Measurements from ENCODE around the gene LSM6. TPM values are rescaled to one million over a fixed set of nuclear protein-coding genes. Genes with fewer than 3 reads are reported as not detected.
A peak's percentile ranks its signal among the peaks of the same experiment; 100 is the strongest.

The LSM6 gene
- polyA plus RNA-seq (2012; rRNA removed) = 17.6 and 32.5 TPM in 2 replicates
- 38.6 and 62.8 TPM in 2 replicates for polyA plus RNA-seq (2012; cell fraction: cytosol; rRNA removed)
- polyA plus RNA-seq (2012; cell fraction: nucleus; rRNA removed) = 8.2 and 10.1 TPM in 2 replicates

- Histone ChIP-seq H3K9me3 (no peaks in the 10 kb centered on the region), H3K27ac (ENCODE audit: low read depth in 2 of 2, low read length in 1 of 2) (peak within 1 kb of the TSS; percentile 81 to 87), H3K9me2 (no peaks in the 10 kb centered on the region), H3F3A (replicated peaks; ENCODE audit: insufficient read depth) (no peaks in the 10 kb centered on the region), H3K4me3 (ENCODE audit: low read depth in 2 of 2, low read length in 1 of 2) (peak within 1 kb of the TSS; percentile 90 to 96), H2AFZ (ENCODE audit: low read depth) (peak within 1 kb of the TSS; percentile 84), H3K4me1 (ENCODE audit: control insufficient read depth in 1 of 2, insufficient read depth in 2 of 2, low read depth in 1 of 2, low read length in 1 of 2) (peaks cover 0 to 11% of the 10 kb centered on the region in 2 experiments; a peak in 2 of 4 replicates), H3K9ac (peak within 1 kb of the TSS; percentile 98), H3K4me2 (peak within 1 kb of the TSS; percentile 77), H3K36me3 (replicated peaks in 1 of 2; ENCODE audit: control insufficient read depth in 1 of 2, insufficient read depth in 2 of 2, low read length in 1 of 2) (peaks cover 0 to 5% of the 10 kb centered on the region in 2 experiments), H4K20me1 (ENCODE audit: insufficient read depth) (peaks cover 13% of the 10 kb centered on the region; the same call in 1 of the 2 replicates), H3K79me2 (ENCODE audit: insufficient read depth) (peaks cover 51% of the 10 kb centered on the region), H3K27me3 (ENCODE audit: insufficient read depth) (no peaks in the 10 kb centered on the region)
- POLR2A ChIA-PET = no interaction called here
- peak; percentile 87 for DNase-seq
- 3% methylated on average over 37 of the region's 75 CpGs for WGBS (ENCODE audit: low lambda C conversion rate)
- CTCF ChIA-PET = no interaction called here
- TF ChIP-seq TCF12 (IDR thresholded peaks at IDR 0.05) (peak; percentile 20; the same call in 1 of the 2 replicates), NFIC (IDR thresholded peaks at IDR 0.05; ENCODE audit: borderline replicate concordance) (no peak), RFX5 (IDR thresholded peaks at IDR 0.05; ENCODE audit: low read length) (peak; percentile 64; the same call in 1 of the 2 replicates), MXI1 (IDR thresholded peaks at IDR 0.05; ENCODE audit: low read depth, low read length) (peak; percentile 76), USF1 (IDR thresholded peaks at IDR 0.05; ENCODE audit: borderline replicate concordance, low read depth) (no peak), EP300 (IDR thresholded peaks at IDR 0.05; ENCODE audit: borderline replicate concordance in 1 of 2, low read depth in 1 of 2, low read length in 1 of 2) (peak in 1 of 2 experiments; percentile 14; a peak in 1 of 4 replicates), RXRA (IDR thresholded peaks at IDR 0.05; ENCODE audit: borderline replicate concordance, low read depth) (no peak), FOXJ3 (CRISPR knock-in tag; IDR thresholded peaks at IDR 0.05) (no peak), NRF1 (IDR thresholded peaks at IDR 0.05; ENCODE audit: low read depth, low read length) (no peak), YY1 (IDR thresholded peaks at IDR 0.05; ENCODE audit: low read depth) (peak; percentile 35), POLR2AphosphoS5 (IDR thresholded peaks at IDR 0.05; ENCODE audit: low read depth, low read length) (peak; percentile 49; the same call in 1 of the 2 replicates), ZBTB33 (IDR thresholded peaks at IDR 0.05; ENCODE audit: borderline replicate concordance, low read depth) (no peak), FOXM1 (IDR thresholded peaks at IDR 0.05; ENCODE audit: low read depth) (no peak), FOSL2 (IDR thresholded peaks at IDR 0.05; ENCODE audit: borderline replicate concordance, low read depth) (no peak), EZH2phosphoT487 (IDR thresholded peaks at IDR 0.05; ENCODE audit: borderline replicate concordance, low read depth) (no peak), TAF1 (IDR thresholded peaks at IDR 0.05; ENCODE audit: borderline replicate concordance, low read depth, low read length) (peak; percentile 70; the same call in 1 of the 2 replicates), ELF1 (IDR thresholded peaks at IDR 0.05) (peak; percentile 54), GABPA (IDR thresholded peaks at IDR 0.05; ENCODE audit: low read depth) (no peak), REST (IDR thresholded peaks at IDR 0.05; ENCODE audit: low read depth, low read length) (no peak), PBX3 (IDR thresholded peaks at IDR 0.05) (peak; percentile 25), SMC3 (IDR thresholded peaks at IDR 0.05; ENCODE audit: low read depth, low read length) (no peak), TEAD4 (IDR thresholded peaks at IDR 0.05; ENCODE audit: borderline replicate concordance, insufficient read depth) (no peak), MAX (IDR thresholded peaks at IDR 0.05; ENCODE audit: low read depth) (peak; percentile 63), RAD21 (IDR thresholded peaks at IDR 0.05; ENCODE audit: low read length) (0 out of 2 replicates have a peak, but pooled peaks have one; percentile 10)
Observed at GRCh38 chr4:146175541-146176453, at the start of gene LSM6. Gene LSM6 (plus strand): TSS chr4:146175718. CDS start chr4:146182922, 7,204 bp downstream.

Data from SK-N-SH (cell line).